ENCODE results near the gene LPAR1. TPM values are rescaled to one million over a fixed set of nuclear protein-coding genes. Genes with fewer than 3 reads are reported as not detected.

The LPAR1 gene
- total and polyA plus RNA-seq, 2 donors (not counting 1 experiment from before 2014, with no cell fraction given), result 222 to 240 TPM

- H3K79me2 ChIP-seq (ENCODE audit: control insufficient read depth, insufficient read depth, low read length), result no peaks in the 10 kb centered on the region
- H3K36me3 ChIP-seq (ENCODE audit: control insufficient read depth, insufficient read depth, low read length), result no peaks in the 10 kb centered on the region
- no peaks in the 10 kb centered on the region for H3K27me3 ChIP-seq (ENCODE audit: control insufficient read depth, insufficient read depth, low read length)
- H3K9ac ChIP-seq (ENCODE audit: insufficient read depth, low read length), result no peak overlapping the region
- H2AFZ ChIP-seq (ENCODE audit: low read length), result no peak overlapping the region
- peaks cover 3% of the 10 kb centered on the region for H3K4me1 ChIP-seq (ENCODE audit: control insufficient read depth, extremely low read depth, insufficient read depth, low read length)
- peak in 1 of 2 donors; percentile 8 for DNase-seq (ENCODE audit: low read depth in 2 of 2)
- H3K4me3 ChIP-seq (replicated peaks in 1 of 4; ENCODE audit: control extremely low read depth in 1 of 4, insufficient read depth in 1 of 4, low read depth in 3 of 4, low read length in 4 of 4), result no peak overlapping the region
- no peak overlapping the region for H3K4me2 ChIP-seq (ENCODE audit: extremely low read depth, insufficient read depth, low read length)
- no peak for TF ChIP-seq EZH2 (IDR thresholded peaks at IDR 0.05; ENCODE audit: low read length, missing control alignments)
- TF ChIP-seq, protein P1, sequence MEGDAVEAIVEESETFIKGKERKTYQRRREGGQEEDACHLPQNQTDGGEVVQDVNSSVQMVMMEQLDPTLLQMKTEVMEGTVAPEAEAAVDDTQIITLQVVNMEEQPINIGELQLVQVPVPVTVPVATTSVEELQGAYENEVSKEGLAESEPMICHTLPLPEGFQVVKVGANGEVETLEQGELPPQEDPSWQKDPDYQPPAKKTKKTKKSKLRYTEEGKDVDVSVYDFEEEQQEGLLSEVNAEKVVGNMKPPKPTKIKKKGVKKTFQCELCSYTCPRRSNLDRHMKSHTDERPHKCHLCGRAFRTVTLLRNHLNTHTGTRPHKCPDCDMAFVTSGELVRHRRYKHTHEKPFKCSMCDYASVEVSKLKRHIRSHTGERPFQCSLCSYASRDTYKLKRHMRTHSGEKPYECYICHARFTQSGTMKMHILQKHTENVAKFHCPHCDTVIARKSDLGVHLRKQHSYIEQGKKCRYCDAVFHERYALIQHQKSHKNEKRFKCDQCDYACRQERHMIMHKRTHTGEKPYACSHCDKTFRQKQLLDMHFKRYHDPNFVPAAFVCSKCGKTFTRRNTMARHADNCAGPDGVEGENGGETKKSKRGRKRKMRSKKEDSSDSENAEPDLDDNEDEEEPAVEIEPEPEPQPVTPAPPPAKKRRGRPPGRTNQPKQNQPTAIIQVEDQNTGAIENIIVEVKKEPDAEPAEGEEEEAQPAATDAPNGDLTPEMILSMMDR (conservative IDR thresholded peaks at IDR 0.05 in 1 of 2, IDR thresholded peaks at IDR 0.05 in 1 of 2; ENCODE audit: low read depth in 1 of 2, low read length in 2 of 2), result no peak
- no peak overlapping the region for H3K27ac ChIP-seq (ENCODE audit: insufficient read depth, low read length)
- no peaks in the 10 kb centered on the region for H4K20me1 ChIP-seq (ENCODE audit: control insufficient read depth, extremely low read depth, insufficient read depth, low read length)
- H3K9me3 ChIP-seq (ENCODE audit: control insufficient read depth, insufficient read depth, low read depth, low read length), result no peaks in the 10 kb centered on the region
These were observed 19.9 kb upstream of the LPAR1 start for GRCh38 chr9:111058166-111058565.

DNA sequence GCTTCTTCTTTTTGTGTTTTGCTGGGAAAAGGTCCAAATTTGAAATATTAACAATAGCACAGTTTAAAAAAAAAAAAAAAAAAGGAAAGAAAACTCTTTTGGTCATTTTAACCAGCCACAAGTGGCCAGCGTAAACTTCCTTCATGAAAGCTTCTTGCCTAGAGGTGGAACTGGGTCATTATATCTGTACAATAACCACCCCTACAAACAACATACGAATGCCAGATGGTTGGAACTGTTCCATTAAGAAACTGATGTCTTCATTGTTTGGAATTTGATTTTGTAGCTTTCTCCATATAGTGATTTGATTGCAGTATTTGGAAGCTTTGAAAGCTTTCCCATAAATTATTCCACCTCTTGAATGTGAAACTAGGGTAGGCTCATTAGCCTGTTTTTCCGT, 18.3 kb upstream of the LPAR1 start:
- H3K9me3 ChIP-seq (ENCODE audit: control insufficient read depth, insufficient read depth, low read depth, low read length), result no peaks in the 10 kb centered on the region
- H3K27ac ChIP-seq (ENCODE audit: insufficient read depth, low read length), result peak overlapping the region; percentile 24
- H3K4me2 ChIP-seq (ENCODE audit: extremely low read depth, insufficient read depth, low read length), result peak overlapping the region; percentile 40
- TF ChIP-seq, protein P1 (conservative IDR thresholded peaks at IDR 0.05 in 1 of 2, IDR thresholded peaks at IDR 0.05 in 1 of 2; ENCODE audit: low read depth in 1 of 2, low read length in 2 of 2), result no peak
- no peak for TF ChIP-seq EZH2 (IDR thresholded peaks at IDR 0.05; ENCODE audit: low read length, missing control alignments)
- H2AFZ ChIP-seq (ENCODE audit: low read length), result no peak overlapping the region
- H3K36me3 ChIP-seq (ENCODE audit: control insufficient read depth, insufficient read depth, low read length), result no peaks in the 10 kb centered on the region
- no peaks in the 10 kb centered on the region for H3K79me2 ChIP-seq (ENCODE audit: control insufficient read depth, insufficient read depth, low read length)
- peak; percentile 42 to 87 for DNase-seq (ENCODE audit: low read depth in 2 of 2)
- H4K20me1 ChIP-seq (ENCODE audit: control insufficient read depth, extremely low read depth, insufficient read depth, low read length), result no peaks in the 10 kb centered on the region
- H3K4me1 ChIP-seq (ENCODE audit: control insufficient read depth, extremely low read depth, insufficient read depth, low read length), result peaks cover 3% of the 10 kb centered on the region
- no peak overlapping the region for H3K9ac ChIP-seq (ENCODE audit: insufficient read depth, low read length)
- H3K4me3 ChIP-seq (replicated peaks in 1 of 4; ENCODE audit: control extremely low read depth in 1 of 4, insufficient read depth in 1 of 4, low read depth in 3 of 4, low read length in 4 of 4), result no peak overlapping the region
- H3K27me3 ChIP-seq (ENCODE audit: control insufficient read depth, insufficient read depth, low read length), result no peaks in the 10 kb centered on the region

DNA sequence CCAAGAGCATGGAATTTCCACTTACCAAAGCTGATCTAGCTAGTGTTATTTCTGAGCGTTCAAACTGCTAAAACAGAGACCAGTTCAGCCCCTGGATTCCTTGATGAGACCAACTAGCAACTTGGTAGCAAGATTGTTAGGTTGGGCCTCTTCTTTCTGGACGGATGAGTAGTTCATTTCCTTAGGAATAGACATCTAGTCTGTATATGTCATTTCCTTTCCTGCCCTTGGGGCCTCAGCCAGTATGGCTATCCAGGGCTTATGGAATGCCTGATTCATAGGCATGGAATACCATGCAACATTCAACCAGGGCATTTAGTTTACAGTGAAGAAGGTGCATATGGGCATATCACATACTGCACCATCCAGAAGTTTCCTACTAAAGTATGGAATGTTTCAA, 14.5 kb upstream of the LPAR1 start:
- H3K4me2 ChIP-seq (ENCODE audit: extremely low read depth, insufficient read depth, low read length), result no peak overlapping the region
- H3K79me2 ChIP-seq (ENCODE audit: control insufficient read depth, insufficient read depth, low read length), result no peaks in the 10 kb centered on the region
- peaks cover 7% of the 10 kb centered on the region for H3K4me1 ChIP-seq (ENCODE audit: control insufficient read depth, extremely low read depth, insufficient read depth, low read length)
- no peak overlapping the region for H3K9ac ChIP-seq (ENCODE audit: insufficient read depth, low read length)
- H4K20me1 ChIP-seq (ENCODE audit: control insufficient read depth, extremely low read depth, insufficient read depth, low read length), result no peaks in the 10 kb centered on the region
- no peak overlapping the region for H3K27ac ChIP-seq (ENCODE audit: insufficient read depth, low read length)
- DNase-seq (ENCODE audit: low read depth in 2 of 2), result peak in 1 of 2 donors; percentile 51
- no peak overlapping the region for H2AFZ ChIP-seq (ENCODE audit: low read length)
- H3K9me3 ChIP-seq (ENCODE audit: control insufficient read depth, insufficient read depth, low read depth, low read length), result no peaks in the 10 kb centered on the region
- no peaks in the 10 kb centered on the region for H3K27me3 ChIP-seq (ENCODE audit: control insufficient read depth, insufficient read depth, low read length)
- H3K4me3 ChIP-seq (replicated peaks in 1 of 4; ENCODE audit: control extremely low read depth in 1 of 4, insufficient read depth in 1 of 4, low read depth in 3 of 4, low read length in 4 of 4), result no peak overlapping the region
- TF ChIP-seq, protein P1 (conservative IDR thresholded peaks at IDR 0.05 in 1 of 2, IDR thresholded peaks at IDR 0.05 in 1 of 2; ENCODE audit: low read depth in 1 of 2, low read length in 2 of 2), result no peak
- TF ChIP-seq EZH2 (IDR thresholded peaks at IDR 0.05; ENCODE audit: low read length, missing control alignments), result no peak
- H3K36me3 ChIP-seq (ENCODE audit: control insufficient read depth, insufficient read depth, low read length), result no peaks in the 10 kb centered on the region

All from fibroblast of lung (primary cell).